ENCODE results near the gene GNAT1.

DNA sequence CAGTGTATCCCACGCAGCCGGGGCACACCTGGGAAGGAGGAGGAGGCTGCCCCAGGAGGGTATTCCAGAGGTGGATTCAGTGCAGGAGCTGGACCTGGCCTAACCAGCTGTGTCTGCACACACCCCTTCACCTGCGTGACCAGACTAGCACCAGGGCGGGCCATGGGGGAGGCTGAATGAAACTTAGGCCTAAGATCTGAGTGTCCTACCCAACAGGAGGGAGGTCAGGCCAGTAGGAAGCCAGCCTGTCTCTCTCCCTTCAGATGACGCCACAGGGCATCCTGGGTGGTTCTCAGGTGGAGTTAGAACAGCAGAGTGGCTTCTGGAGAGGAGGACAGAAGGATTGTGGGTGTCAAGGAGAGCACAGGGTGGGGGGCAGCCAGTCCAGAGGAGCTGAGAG, 39.7 kb upstream of the GNAT1 start:
- TF ChIP-seq, protein P1, sequence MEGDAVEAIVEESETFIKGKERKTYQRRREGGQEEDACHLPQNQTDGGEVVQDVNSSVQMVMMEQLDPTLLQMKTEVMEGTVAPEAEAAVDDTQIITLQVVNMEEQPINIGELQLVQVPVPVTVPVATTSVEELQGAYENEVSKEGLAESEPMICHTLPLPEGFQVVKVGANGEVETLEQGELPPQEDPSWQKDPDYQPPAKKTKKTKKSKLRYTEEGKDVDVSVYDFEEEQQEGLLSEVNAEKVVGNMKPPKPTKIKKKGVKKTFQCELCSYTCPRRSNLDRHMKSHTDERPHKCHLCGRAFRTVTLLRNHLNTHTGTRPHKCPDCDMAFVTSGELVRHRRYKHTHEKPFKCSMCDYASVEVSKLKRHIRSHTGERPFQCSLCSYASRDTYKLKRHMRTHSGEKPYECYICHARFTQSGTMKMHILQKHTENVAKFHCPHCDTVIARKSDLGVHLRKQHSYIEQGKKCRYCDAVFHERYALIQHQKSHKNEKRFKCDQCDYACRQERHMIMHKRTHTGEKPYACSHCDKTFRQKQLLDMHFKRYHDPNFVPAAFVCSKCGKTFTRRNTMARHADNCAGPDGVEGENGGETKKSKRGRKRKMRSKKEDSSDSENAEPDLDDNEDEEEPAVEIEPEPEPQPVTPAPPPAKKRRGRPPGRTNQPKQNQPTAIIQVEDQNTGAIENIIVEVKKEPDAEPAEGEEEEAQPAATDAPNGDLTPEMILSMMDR (IDR thresholded peaks at IDR 0.05): no peak
- no peak for TF ChIP-seq ZFX (IDR thresholded peaks at IDR 0.05; ENCODE audit: borderline replicate concordance)

Measured in 22Rv1 (cell line).